ENCODE measurements around the gene DCAF8.
A peak's percentile ranks its signal among the peaks of the same experiment; 100 is the strongest.

DCAF8 gene

GRCh38 chr1:160260406-160261382, 1.7 kb downstream of the DCAF8 start:
- no peak for FAIRE-seq
- DNase-seq (ENCODE audit: insufficient read length, low spot score) = no peak
- no peak for TF ChIP-seq CTCF (IDR thresholded peaks at IDR 0.05; ENCODE audit: insufficient read depth, missing control alignments)

- FAIRE-seq = no peak
- no peak for DNase-seq (ENCODE audit: insufficient read length, low spot score)
- no peak for TF ChIP-seq CTCF (IDR thresholded peaks at IDR 0.05; ENCODE audit: insufficient read depth, missing control alignments)
Measured at GRCh38 chr1:160258177-160258798, 4.1 kb downstream of the DCAF8 start.

- DNase-seq (ENCODE audit: insufficient read length, low spot score) = no peak
- FAIRE-seq = no peak
- no peak for TF ChIP-seq CTCF (IDR thresholded peaks at IDR 0.05; ENCODE audit: insufficient read depth, missing control alignments)
Measured at GRCh38 chr1:160257411-160258015, 4.8 kb downstream of the DCAF8 start.

- no peak for TF ChIP-seq CTCF (IDR thresholded peaks at IDR 0.05; ENCODE audit: insufficient read depth, missing control alignments)
- DNase-seq (ENCODE audit: insufficient read length, low spot score) = no peak
- peak; percentile 41 for FAIRE-seq
Measured at GRCh38 chr1:160256396-160257046, 5.8 kb downstream of the DCAF8 start.

GRCh38 chr1:160255781-160256300, 6.5 kb downstream of the DCAF8 start:
- TF ChIP-seq CTCF (IDR thresholded peaks at IDR 0.05; ENCODE audit: insufficient read depth, missing control alignments) = no peak
- FAIRE-seq = no peak
- DNase-seq (ENCODE audit: insufficient read length, low spot score) = no peak

GRCh38 chr1:160251687-160252526, 10.4 kb downstream of the DCAF8 start:
- DNase-seq (ENCODE audit: insufficient read length, low spot score) (peak; percentile 59), FAIRE-seq (peak; percentile 94)
- peak; percentile 99 for TF ChIP-seq CTCF (IDR thresholded peaks at IDR 0.05; ENCODE audit: insufficient read depth, missing control alignments)

Measured in D721Med (cell line).